SK-N-SH treated with all-trans-retinoic acid at 6 μM for 48 hours (cell line): ENCODE measurements around the gene BAIAP2L1.
A peak's percentile ranks its signal among the peaks of the same experiment; 100 is the strongest.

Experiments
- ATAC-seq: fragments of 200-7000 bp; cut with Tn5 transposase; 3 replicates; pipeline ENCODE4 v1.9.1; 2020; ENCODE audit warnings: mild to moderate bottlenecking, moderate library complexity
- ARNTL ChIP-seq: fragments of 450-650 bp; formaldehyde crosslinking; IDR thresholded peaks from 2 replicates; pipeline ENCODE4 v1.5.0; 2020; ENCODE audit warnings: low read depth, mild to moderate bottlenecking, moderate library complexity, borderline replicate concordance
- BACH2 ChIP-seq: fragments of 250-450 bp; sonication (Bioruptor Pico); IDR thresholded peaks from 2 replicates; pipeline ENCODE4 v1.9.0; 2021; ENCODE audit warnings: mild to moderate bottlenecking, borderline replicate concordance
- CREB5 ChIP-seq: fragments of 250-450 bp; sonication (Bioruptor Pico); IDR thresholded peaks from 2 replicates; pipeline ENCODE4 v1.5.1; 2020; ENCODE audit warnings: low read depth, mild to moderate bottlenecking, moderate library complexity
- CSDC2 ChIP-seq: fragments of 250-450 bp; sonication (Bioruptor Pico); IDR thresholded peaks from 2 replicates; pipeline ENCODE4 v1.5.0; 2020; ENCODE audit warnings: mild to moderate bottlenecking, moderate library complexity
- ESRRG ChIP-seq: fragments of 250-450 bp; sonication (Bioruptor Pico); IDR thresholded peaks from 2 replicates; pipeline ENCODE4 v1.6.1; 2021; ENCODE audit warnings: mild to moderate bottlenecking
- GLIS3 ChIP-seq: fragments of 250-450 bp; sonication (Bioruptor Pico); IDR thresholded peaks from 2 replicates; pipeline ENCODE4 v1.5.0; 2020; ENCODE audit warnings: mild to moderate bottlenecking, moderate library complexity
- ISL1 ChIP-seq: fragments of 250-450 bp; sonication (Bioruptor Pico); IDR thresholded peaks from 2 replicates; pipeline ENCODE4 v2.1.2; 2022; ENCODE audit warnings: mild to moderate bottlenecking, moderate library complexity
- OSR1 ChIP-seq: fragments of 250-450 bp; sonication (Bioruptor Pico); IDR thresholded peaks from 2 replicates; pipeline ENCODE4 v1.8.0; 2022; ENCODE audit warnings: moderate library complexity, mild to moderate bottlenecking, inconsistent platforms
- PPARA ChIP-seq: fragments of 250-450 bp; sonication (Bioruptor Pico); IDR thresholded peaks from 2 replicates; pipeline ENCODE4 v1.5.0; 2020; ENCODE audit warnings: mild to moderate bottlenecking, borderline replicate concordance
- RARB ChIP-seq: fragments of 250-450 bp; sonication (Bioruptor Pico); IDR thresholded peaks from 2 replicates; pipeline ENCODE4 v1.8.0; 2021; ENCODE audit warnings: mild to moderate bottlenecking, moderate library complexity
- SNAI2 ChIP-seq: fragments of 250-450 bp; sonication (Bioruptor Pico); IDR thresholded peaks from 2 replicates; pipeline ENCODE4 v1.5.0; 2020; ENCODE audit warnings: mild to moderate bottlenecking, moderate library complexity
- TCF4 ChIP-seq: fragments of 250-450 bp; sonication (Bioruptor Pico); IDR thresholded peaks from 2 replicates; pipeline ENCODE4 v1.8.0; 2021; ENCODE audit warnings: mild to moderate bottlenecking, moderate library complexity, borderline replicate concordance
- TOX ChIP-seq: fragments of 250-450 bp; sonication (Bioruptor Pico); IDR thresholded peaks from 2 replicates; pipeline ENCODE4 v1.8.0; 2021; ENCODE audit warnings: mild to moderate bottlenecking, moderate library complexity, borderline replicate concordance
- TSHZ2 ChIP-seq: fragments of 250-450 bp; sonication (Bioruptor Pico); IDR thresholded peaks from 2 replicates; pipeline ENCODE4 v1.5.0; 2020; ENCODE audit warnings: mild to moderate bottlenecking, moderate library complexity
- ZC3H10 ChIP-seq: fragments of 250-450 bp; sonication (Bioruptor Pico); IDR thresholded peaks from 2 replicates; pipeline ENCODE4 v1.5.1; 2021; ENCODE audit warnings: mild to moderate bottlenecking, moderate library complexity
- ZFP3 ChIP-seq: fragments of 250-450 bp; sonication (Bioruptor Pico); IDR thresholded peaks from 2 replicates; pipeline ENCODE4 v1.5.0; 2020; ENCODE audit warnings: mild to moderate bottlenecking, moderate library complexity
- ZFP30 ChIP-seq: fragments of 450-650 bp; formaldehyde crosslinking; IDR thresholded peaks from 2 replicates; pipeline ENCODE4 v1.5.0; 2022; ENCODE audit warnings: mild to moderate bottlenecking, moderate library complexity
- ZNF8 ChIP-seq: fragments of 450-650 bp; formaldehyde crosslinking; IDR thresholded peaks from 2 replicates; pipeline ENCODE4 v1.5.0; 2020; ENCODE audit warnings: mild to moderate bottlenecking, moderate library complexity
- TF ChIP-seq, protein P1 (sequence below): fragments of 250-450 bp; sonication (Bioruptor Pico); IDR thresholded peaks from 2 replicates; pipeline ENCODE4 v1.8.0; 2021; ENCODE audit warnings: low read depth, mild to moderate bottlenecking, moderate library complexity, borderline replicate concordance
- TF ChIP-seq, protein P2 (sequence below): fragments of 250-450 bp; sonication (Bioruptor Pico); IDR thresholded peaks from 2 replicates; pipeline ENCODE4 v1.8.0; 2020; ENCODE audit warnings: mild to moderate bottlenecking, moderate library complexity, borderline replicate concordance

BAIAP2L1 gene

DNA sequence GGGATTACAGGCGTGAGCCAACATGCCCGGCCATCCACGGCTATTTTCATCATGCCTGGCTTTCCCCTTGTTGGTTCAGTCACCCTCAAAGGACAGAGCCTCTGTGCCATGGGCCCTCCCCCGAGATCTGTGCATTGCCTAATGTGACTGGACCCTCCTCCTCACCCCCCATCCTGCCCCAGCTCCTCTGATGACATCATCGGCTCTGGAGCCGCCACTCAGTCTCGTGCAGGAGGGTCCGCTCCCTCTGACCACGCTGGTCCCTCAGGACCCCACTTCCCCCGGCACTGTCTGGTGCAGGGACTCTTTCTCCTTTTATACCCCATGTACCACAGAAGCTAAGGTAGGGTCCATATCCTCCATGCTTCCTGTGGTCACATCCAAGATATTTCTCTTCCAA is 33.2 kb upstream of the BAIAP2L1 start:
- no peak for ATAC-seq
- no peak for TF ChIP-seq ISL1 (CRISPR knock-in tag)
- TF ChIP-seq, protein P1, sequence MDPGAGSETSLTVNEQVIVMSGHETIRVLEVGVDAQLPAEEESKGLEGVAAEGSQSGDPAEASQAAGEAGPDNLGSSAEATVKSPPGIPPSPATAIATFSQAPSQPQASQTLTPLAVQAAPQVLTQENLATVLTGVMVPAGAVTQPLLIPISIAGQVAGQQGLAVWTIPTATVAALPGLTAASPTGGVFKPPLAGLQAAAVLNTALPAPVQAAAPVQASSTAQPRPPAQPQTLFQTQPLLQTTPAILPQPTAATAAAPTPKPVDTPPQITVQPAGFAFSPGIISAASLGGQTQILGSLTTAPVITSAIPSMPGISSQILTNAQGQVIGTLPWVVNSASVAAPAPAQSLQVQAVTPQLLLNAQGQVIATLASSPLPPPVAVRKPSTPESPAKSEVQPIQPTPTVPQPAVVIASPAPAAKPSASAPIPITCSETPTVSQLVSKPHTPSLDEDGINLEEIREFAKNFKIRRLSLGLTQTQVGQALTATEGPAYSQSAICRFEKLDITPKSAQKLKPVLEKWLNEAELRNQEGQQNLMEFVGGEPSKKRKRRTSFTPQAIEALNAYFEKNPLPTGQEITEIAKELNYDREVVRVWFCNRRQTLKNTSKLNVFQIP (CRISPR knock-in tag), result no peak
- TF ChIP-seq ZNF8 (CRISPR knock-in tag), result no peak
- TF ChIP-seq ARNTL (CRISPR knock-in tag), result no peak

- no peak for ATAC-seq
- TF ChIP-seq SNAI2 (no peak), CREB5 (CRISPR knock-in tag) (no peak), TCF4 (CRISPR knock-in tag) (no peak), PPARA (CRISPR knock-in tag) (no peak), ZFP3 (CRISPR knock-in tag) (no peak), ESRRG (CRISPR knock-in tag) (no peak), BACH2 (CRISPR knock-in tag) (no peak), ZNF8 (CRISPR knock-in tag) (no peak), TOX (CRISPR knock-in tag) (no peak)
- TF ChIP-seq, protein P1 (CRISPR knock-in tag), result no peak
- TF ChIP-seq, protein P2, sequence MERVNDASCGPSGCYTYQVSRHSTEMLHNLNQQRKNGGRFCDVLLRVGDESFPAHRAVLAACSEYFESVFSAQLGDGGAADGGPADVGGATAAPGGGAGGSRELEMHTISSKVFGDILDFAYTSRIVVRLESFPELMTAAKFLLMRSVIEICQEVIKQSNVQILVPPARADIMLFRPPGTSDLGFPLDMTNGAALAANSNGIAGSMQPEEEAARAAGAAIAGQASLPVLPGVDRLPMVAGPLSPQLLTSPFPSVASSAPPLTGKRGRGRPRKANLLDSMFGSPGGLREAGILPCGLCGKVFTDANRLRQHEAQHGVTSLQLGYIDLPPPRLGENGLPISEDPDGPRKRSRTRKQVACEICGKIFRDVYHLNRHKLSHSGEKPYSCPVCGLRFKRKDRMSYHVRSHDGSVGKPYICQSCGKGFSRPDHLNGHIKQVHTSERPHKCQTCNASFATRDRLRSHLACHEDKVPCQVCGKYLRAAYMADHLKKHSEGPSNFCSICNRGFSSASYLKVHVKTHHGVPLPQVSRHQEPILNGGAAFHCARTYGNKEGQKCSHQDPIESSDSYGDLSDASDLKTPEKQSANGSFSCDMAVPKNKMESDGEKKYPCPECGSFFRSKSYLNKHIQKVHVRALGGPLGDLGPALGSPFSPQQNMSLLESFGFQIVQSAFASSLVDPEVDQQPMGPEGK (CRISPR knock-in tag), result no peak
These were observed 28.9 kb upstream of the BAIAP2L1 start for GRCh38 chr7:98429799-98430198.

DNA sequence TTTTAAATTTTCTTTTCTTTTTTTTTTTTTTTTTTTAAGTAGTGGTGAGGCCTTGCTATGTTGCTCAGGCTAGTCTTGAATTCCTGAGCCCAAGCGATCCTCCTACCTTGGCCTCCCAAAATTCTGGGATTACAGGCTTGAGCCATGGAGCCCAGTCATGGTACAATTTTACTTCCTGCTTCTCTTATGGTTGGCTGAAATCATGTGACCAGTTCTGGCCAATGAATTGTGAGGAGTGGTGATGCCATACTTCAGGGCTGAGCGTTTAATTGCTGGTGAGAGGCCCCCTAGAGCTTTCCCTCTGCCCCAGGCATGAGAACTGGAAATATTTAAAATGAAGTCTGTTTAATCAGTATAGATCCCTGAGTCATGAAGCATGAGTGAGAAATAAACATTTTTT is 22.2 kb upstream of the BAIAP2L1 start:
- ATAC-seq, result peak; percentile 11; the same call in 1 of the 3 replicates
- TF ChIP-seq TOX (CRISPR knock-in tag), result no peak
- no peak for TF ChIP-seq RARB (CRISPR knock-in tag)

DNA sequence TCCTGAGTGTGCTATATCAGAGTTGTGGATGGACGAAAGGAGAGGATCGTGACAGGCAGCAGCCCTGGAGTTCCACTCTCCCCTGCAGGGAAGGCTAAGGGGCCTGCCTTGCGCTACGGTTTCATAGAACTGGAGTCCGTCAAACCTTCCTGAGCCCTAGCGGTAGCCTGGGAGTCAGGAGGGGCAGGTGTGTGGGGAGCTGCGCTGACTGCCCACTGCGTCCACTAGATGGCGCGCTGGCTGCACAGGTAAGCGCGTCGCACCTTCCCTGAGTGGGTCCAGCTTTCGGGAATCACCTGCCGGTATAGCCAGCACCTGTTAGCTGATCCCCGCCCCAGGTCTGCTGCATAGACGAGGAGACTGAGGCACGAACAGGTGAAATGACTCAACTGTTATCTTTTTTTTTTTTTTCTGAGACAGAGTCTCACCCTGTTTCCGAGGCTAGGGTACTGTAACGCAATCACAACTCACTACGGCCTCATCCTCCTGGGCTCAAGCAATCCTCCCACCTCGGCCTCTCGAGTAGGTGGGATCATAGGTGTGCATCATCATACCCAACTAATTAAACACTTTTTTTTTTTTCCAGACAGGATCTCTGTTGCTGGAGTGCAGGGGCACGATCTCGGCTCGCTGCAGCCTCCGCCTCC is 20.2 kb upstream of the BAIAP2L1 start:
- no peak for TF ChIP-seq OSR1 (CRISPR knock-in tag)
- no peak for TF ChIP-seq ZFP3 (CRISPR knock-in tag)
- TF ChIP-seq ISL1 (CRISPR knock-in tag), result no peak
- TF ChIP-seq CSDC2, result no peak
- TF ChIP-seq GLIS3 (CRISPR knock-in tag), result no peak
- TF ChIP-seq TOX (CRISPR knock-in tag), result no peak
- no peak for TF ChIP-seq TCF4 (CRISPR knock-in tag)
- no peak for TF ChIP-seq SNAI2
- TF ChIP-seq, protein P1 (CRISPR knock-in tag), result no peak
- TF ChIP-seq ESRRG (CRISPR knock-in tag), result no peak
- no peak for TF ChIP-seq RARB (CRISPR knock-in tag)
- TF ChIP-seq, protein P2 (CRISPR knock-in tag), result no peak
- no peak for TF ChIP-seq ZC3H10 (CRISPR knock-in tag)
- TF ChIP-seq TSHZ2 (CRISPR knock-in tag), result no peak
- no peak for TF ChIP-seq CREB5 (CRISPR knock-in tag)
- TF ChIP-seq ZFP30 (CRISPR knock-in tag), result no peak
- peak; percentile 70 for ATAC-seq
